ENCODE measurements around the gene SNX21. TPM values are rescaled to one million over a fixed set of nuclear protein-coding genes. Genes with fewer than 3 reads are reported as not detected.

Gene SNX21
- total and polyA plus RNA-seq, 9 of the 15 experiments (the other 6 are each of a cell fraction or from before 2014, with no cell fraction given), result 0.10 to 1.2 (median 0.42) TPM

GRCh38 chr20:45888681-45889080, 55.1 kb downstream of the SNX21 start:
- Histone ChIP-seq H3K27ac (ENCODE audit: extremely low read depth, low read depth, low read length) (no peak overlapping the region), H4K20me1 (replicated peaks; ENCODE audit: control insufficient read depth, insufficient read depth, low read length) (no peaks in the 10 kb centered on the region), H3K4me2 (ENCODE audit: insufficient read depth, low read length) (no peak overlapping the region), H3K4me3 (no peak overlapping the region), H3K9me1 (ENCODE audit: control insufficient read depth, insufficient read depth, low read length) (no peaks in the 10 kb centered on the region), H3K9me3 (replicated peaks; ENCODE audit: control insufficient read depth, insufficient read depth, low read depth, low read length) (no peaks in the 10 kb centered on the region), H3K36me3 (ENCODE audit: control insufficient read depth, insufficient read depth, low read length) (peaks cover 30% of the 10 kb centered on the region; the same call in 2 of the 3 replicates), H3K9ac (ENCODE audit: insufficient read depth in 1 of 2, low read depth in 2 of 2, low read length in 2 of 2) (peak overlapping the region in 1 of 2 experiments; percentile 32; a peak in 1 of 4 replicates), H3K27me3 (ENCODE audit: control insufficient read depth in 2 of 2, insufficient read depth in 2 of 2, low read length in 2 of 2) (no peaks in the 10 kb centered on the region), H3K4me1 (replicated peaks in 1 of 2; ENCODE audit: control insufficient read depth in 2 of 2, insufficient read depth in 2 of 2, low read length in 2 of 2) (peaks cover 23 to 44% of the 10 kb centered on the region in 2 experiments), H2AFZ (ENCODE audit: low read depth, low read length) (no peak overlapping the region), H3K79me2 (ENCODE audit: control insufficient read depth, insufficient read depth, low read length) (peaks cover 18% of the 10 kb centered on the region; the same call in 2 of the 3 replicates)
- in situ Hi-C loops (cut with MboI) (no loop called here), intact Hi-C loops (cut with micrococcal nuclease) (loop anchor here (5.0 to 10.0 kb wide), 2 partner anchors 54 to 91 kb away; partner anchors contain the start of gene SNX21)
- no peak for DNase-seq (ENCODE audit: extremely low read depth in 1 of 4, low spot score in 3 of 4)
- no TSS peak for BruUV-seq (replicated peaks)
- CTCF ChIA-PET (ENCODE audit: low intra/inter-chr PET ratio), result no interaction called here
- WGBS (ENCODE audit: insufficient coverage, low coverage, missing lambda C conversion rate), result 93% methylated on average over 2 of the region's 3 CpGs
- no peak for TF ChIP-seq RBM25 (IDR thresholded peaks at IDR 0.05; ENCODE audit: low read depth, low read length, severe bottlenecking)
- no peak for TF ChIP-seq KAT2B (IDR thresholded peaks at IDR 0.05; ENCODE audit: low read depth, low read length)
- TF ChIP-seq ZEB2 (IDR thresholded peaks at IDR 0.05), result no peak
- no peak for TF ChIP-seq GATAD2A (IDR thresholded peaks at IDR 0.05)
- no peak for TF ChIP-seq POLR2B (IDR thresholded peaks at IDR 0.05; ENCODE audit: low read depth, partially characterized antibody)
- TF ChIP-seq FOXP4 (CRISPR knock-in tag; IDR thresholded peaks at IDR 0.05; ENCODE audit: borderline replicate concordance), result no peak
- POLR2A ChIA-PET, result interaction anchor here (0.6 to 0.7 kb wide), 2 partner anchors 14 to 21 kb away, joined by 3 read pairs; no protein-coding TSS in a partner anchor
- no peak for FAIRE-seq
- ATAC-seq, result no peak
